ENCODE results near the gene CDH15. TPM values are rescaled to one million over a fixed set of nuclear protein-coding genes. Genes with fewer than 3 reads are reported as not detected.

Gene CDH15
- total and polyA plus RNA-seq, 8 donors = 0.29 to 4.2 (median 0.43) TPM

GRCh38 chr16:89150090-89150835, 21.3 kb upstream of the CDH15 start:
- intact Hi-C loops (cut with DNase I) = no loop called here
- no peak for TF ChIP-seq CTCF (IDR thresholded peaks at IDR 0.05)
- Histone ChIP-seq H3K27me3 (no peaks in the 10 kb centered on the region), H3K4me1 (peaks cover 4 to 7% of the 10 kb centered on the region in 2 donors), H3K27ac (no peak overlapping the region), H3K9me3 (peaks cover 0 to 18% of the 10 kb centered on the region in 2 donors), H3K4me3 (no peak overlapping the region), H3K36me3 (peaks cover 0 to 60% of the 10 kb centered on the region in 2 donors)
- ATAC-seq (no peak), DNase-seq (peak in 1 of 4 donors; percentile 57)

GRCh38 chr16:89150981-89151380, 20.6 kb upstream of the CDH15 start:
- Histone ChIP-seq H3K9me3 (peaks cover 0 to 18% of the 10 kb centered on the region in 2 donors), H3K27me3 (peaks cover 0 to 2% of the 10 kb centered on the region in 2 donors), H3K4me3 (no peak overlapping the region), H3K4me1 (peaks cover 8 to 14% of the 10 kb centered on the region in 2 donors), H3K36me3 (peaks cover 0 to 53% of the 10 kb centered on the region in 2 donors), H3K27ac (no peak overlapping the region)
- intact Hi-C loops (cut with DNase I) = no loop called here
- DNase-seq (no peak), ATAC-seq (no peak)
- no peak for TF ChIP-seq CTCF (IDR thresholded peaks at IDR 0.05)

- peak in 1 of 4 donors; percentile 74 for DNase-seq
- H3K9me3 ChIP-seq = peaks cover 0 to 18% of the 10 kb centered on the region in 2 donors
- H3K4me1 ChIP-seq = peaks cover 14% of the 10 kb centered on the region in 2 donors
- ATAC-seq = no peak
- H3K36me3 ChIP-seq = peaks cover 0 to 43% of the 10 kb centered on the region in 2 donors
- H3K4me3 ChIP-seq = no peak overlapping the region
- H3K27ac ChIP-seq = no peak overlapping the region
- intact Hi-C loops (cut with DNase I) = no loop called here
- no peak for TF ChIP-seq CTCF (IDR thresholded peaks at IDR 0.05)
- peaks cover 0 to 13% of the 10 kb centered on the region in 2 donors for H3K27me3 ChIP-seq
Measured at GRCh38 chr16:89152831-89153700, 18.5 kb upstream of the CDH15 start.

DNA sequence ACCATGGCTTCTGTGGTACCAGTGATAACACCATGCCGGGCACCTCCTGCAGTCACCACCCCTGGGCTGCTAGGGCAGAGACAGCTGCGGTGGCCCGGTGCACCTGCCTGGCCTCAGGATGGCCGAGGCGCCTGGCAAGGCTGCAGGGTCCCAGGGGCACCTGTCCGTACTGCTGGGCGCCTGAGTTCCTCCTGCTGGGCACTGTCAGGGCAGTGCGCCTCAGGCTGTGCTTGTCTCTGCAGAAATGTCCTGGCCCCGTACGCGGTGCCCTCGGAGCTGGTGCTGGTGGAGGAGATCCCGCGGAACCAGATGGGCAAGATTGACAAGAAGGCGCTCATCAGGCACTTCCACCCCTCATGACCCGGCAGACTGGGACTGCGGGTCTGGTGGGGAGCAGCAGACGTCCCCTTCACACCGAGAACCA, 17.7 kb upstream of the CDH15 start:
- ATAC-seq (peak; percentile 4), DNase-seq (peak in 1 of 4 donors; percentile 72)
- intact Hi-C loops (cut with DNase I) = no loop called here
- Histone ChIP-seq H3K4me3 (no peak overlapping the region), H3K9me3 (peaks cover 0 to 11% of the 10 kb centered on the region in 2 donors), H3K4me1 (peaks cover 14% of the 10 kb centered on the region in 2 donors), H3K36me3 (peaks cover 0 to 35% of the 10 kb centered on the region in 2 donors), H3K27ac (no peak overlapping the region), H3K27me3 (peaks cover 0 to 13% of the 10 kb centered on the region in 2 donors)
- no peak for TF ChIP-seq CTCF (IDR thresholded peaks at IDR 0.05)

All from left lung (tissue), 10 donors.